GM12864 (cell line): ENCODE results near the gene RIPOR2.

Experiments used
- DNase-seq: peaks from one replicate; pipeline ENCODE4 v3.0.0-alpha.2; 2011; ENCODE audit warnings: low read depth
- H3K4me3 ChIP-seq: 2 replicates; pipeline ENCODE4 v1.5.1; 2011; ENCODE audit warnings: mild to moderate bottlenecking, low read depth, low read length, control low read depth
- CTCF ChIP-seq: IDR thresholded peaks from 2 replicates; pipeline ENCODE4 v1.5.1; 2011; ENCODE audit warnings: low read depth, mild to moderate bottlenecking, moderate library complexity, low read length, control low read depth, inconsistent platforms; ENCODE audit errors: missing control alignments

RIPOR2 gene

GRCh38 chr6:24849713-24850112, 86.0 kb downstream of the RIPOR2 start:
- no peak for DNase-seq
- TF ChIP-seq CTCF: no peak
- no peak overlapping the region for H3K4me3 ChIP-seq

- H3K4me3 ChIP-seq: no peak overlapping the region
- no peak for DNase-seq
- no peak for TF ChIP-seq CTCF
These were observed 87.3 kb downstream of the RIPOR2 start for GRCh38 chr6:24848461-24848860.

- DNase-seq: no peak
These were observed 88.4 kb downstream of the RIPOR2 start for GRCh38 chr6:24847402-24847801.

GRCh38 chr6:24845578-24845977, 90.2 kb downstream of the RIPOR2 start:
- H3K4me3 ChIP-seq: no peak overlapping the region
- DNase-seq: no peak
- TF ChIP-seq CTCF: no peak

More at GRCh38 chr6:24847402-24847801, 88.4 kb downstream of the RIPOR2 start:
- H3K4me3 ChIP-seq: no peak overlapping the region
- no peak for TF ChIP-seq CTCF

GRCh38 chr6:24844903-24845302, 90.9 kb downstream of the RIPOR2 start:
- no peak for DNase-seq
- TF ChIP-seq CTCF: no peak
- H3K4me3 ChIP-seq: no peak overlapping the region

GRCh38 chr6:24844061-24844460, 91.7 kb downstream of the RIPOR2 start:
- H3K4me3 ChIP-seq: no peak overlapping the region
- no peak for TF ChIP-seq CTCF
- no peak for DNase-seq

- H3K4me3 ChIP-seq: no peak overlapping the region
- DNase-seq: no peak
- TF ChIP-seq CTCF: no peak
These were observed 95.6 kb downstream of the RIPOR2 start for GRCh38 chr6:24840187-24840586.
